SK-N-MC (cell line): ENCODE results near the gene CAGE1.

ENCODE experiments used
- EZH2 ChIP-seq: fragments of 200-600 bp; sonication (generic); IDR thresholded peaks from one replicate; pipeline ENCODE4 v1.6.1; 2017; ENCODE audit warnings: antibody characterized with exemption
- FOXP2 ChIP-seq: optimal IDR thresholded peaks from 2 replicates; pipeline ENCODE3; 2011; ENCODE audit warnings: mild to moderate bottlenecking, moderate library complexity; ENCODE audit not compliant: insufficient read depth; ENCODE audit errors: extremely low read length, control extremely low read depth
- POLR2AphosphoS5 ChIP-seq: IDR thresholded peaks from 2 replicates; pipeline ENCODE4 v1.6.1; 2012; ENCODE audit warnings: mild to moderate bottlenecking, low read depth, low read length, borderline replicate concordance

- TF ChIP-seq EZH2 (no peak), POLR2AphosphoS5 (no peak), FOXP2 (no peak)
These were observed 49.7 kb upstream of the CAGE1 start for GRCh38 chr6:7439228-7439627.
